SK-N-SH treated with all-trans-retinoic acid at 6 μM for 48 hours (cell line): ENCODE results near the gene FTCD.

Experiments used
- ATAC-seq: fragments of 200-7000 bp; cut with Tn5 transposase; 3 replicates; pipeline ENCODE4 v1.9.1; 2020; ENCODE audit warnings: mild to moderate bottlenecking, moderate library complexity
- ARNTL ChIP-seq: fragments of 450-650 bp; formaldehyde crosslinking; IDR thresholded peaks from 2 replicates; pipeline ENCODE4 v1.5.0; 2020; ENCODE audit warnings: low read depth, mild to moderate bottlenecking, moderate library complexity, borderline replicate concordance
- BACH2 ChIP-seq: fragments of 250-450 bp; sonication (Bioruptor Pico); IDR thresholded peaks from 2 replicates; pipeline ENCODE4 v1.9.0; 2021; ENCODE audit warnings: mild to moderate bottlenecking, borderline replicate concordance
- CSDC2 ChIP-seq: fragments of 250-450 bp; sonication (Bioruptor Pico); IDR thresholded peaks from 2 replicates; pipeline ENCODE4 v1.5.0; 2020; ENCODE audit warnings: mild to moderate bottlenecking, moderate library complexity
- ESRRG ChIP-seq: fragments of 250-450 bp; sonication (Bioruptor Pico); IDR thresholded peaks from 2 replicates; pipeline ENCODE4 v1.6.1; 2021; ENCODE audit warnings: mild to moderate bottlenecking
- GLIS3 ChIP-seq: fragments of 250-450 bp; sonication (Bioruptor Pico); IDR thresholded peaks from 2 replicates; pipeline ENCODE4 v1.5.0; 2020; ENCODE audit warnings: mild to moderate bottlenecking, moderate library complexity
- ISL1 ChIP-seq: fragments of 250-450 bp; sonication (Bioruptor Pico); IDR thresholded peaks from 2 replicates; pipeline ENCODE4 v2.1.2; 2022; ENCODE audit warnings: mild to moderate bottlenecking, moderate library complexity
- OSR1 ChIP-seq: fragments of 250-450 bp; sonication (Bioruptor Pico); IDR thresholded peaks from 2 replicates; pipeline ENCODE4 v1.8.0; 2022; ENCODE audit warnings: moderate library complexity, mild to moderate bottlenecking, inconsistent platforms
- PPARA ChIP-seq: fragments of 250-450 bp; sonication (Bioruptor Pico); IDR thresholded peaks from 2 replicates; pipeline ENCODE4 v1.5.0; 2020; ENCODE audit warnings: mild to moderate bottlenecking, borderline replicate concordance
- RARB ChIP-seq: fragments of 250-450 bp; sonication (Bioruptor Pico); IDR thresholded peaks from 2 replicates; pipeline ENCODE4 v1.8.0; 2021; ENCODE audit warnings: mild to moderate bottlenecking, moderate library complexity
- SNAI2 ChIP-seq: fragments of 250-450 bp; sonication (Bioruptor Pico); IDR thresholded peaks from 2 replicates; pipeline ENCODE4 v1.5.0; 2020; ENCODE audit warnings: mild to moderate bottlenecking, moderate library complexity
- TCF4 ChIP-seq: fragments of 250-450 bp; sonication (Bioruptor Pico); IDR thresholded peaks from 2 replicates; pipeline ENCODE4 v1.8.0; 2021; ENCODE audit warnings: mild to moderate bottlenecking, moderate library complexity, borderline replicate concordance
- TOX ChIP-seq: fragments of 250-450 bp; sonication (Bioruptor Pico); IDR thresholded peaks from 2 replicates; pipeline ENCODE4 v1.8.0; 2021; ENCODE audit warnings: mild to moderate bottlenecking, moderate library complexity, borderline replicate concordance
- ZC3H10 ChIP-seq: fragments of 250-450 bp; sonication (Bioruptor Pico); IDR thresholded peaks from 2 replicates; pipeline ENCODE4 v1.5.1; 2021; ENCODE audit warnings: mild to moderate bottlenecking, moderate library complexity
- ZFP3 ChIP-seq: fragments of 250-450 bp; sonication (Bioruptor Pico); IDR thresholded peaks from 2 replicates; pipeline ENCODE4 v1.5.0; 2020; ENCODE audit warnings: mild to moderate bottlenecking, moderate library complexity
- ZFP30 ChIP-seq: fragments of 450-650 bp; formaldehyde crosslinking; IDR thresholded peaks from 2 replicates; pipeline ENCODE4 v1.5.0; 2022; ENCODE audit warnings: mild to moderate bottlenecking, moderate library complexity
- ZNF565 ChIP-seq: fragments of 450-650 bp; formaldehyde crosslinking; conservative IDR thresholded peaks from 2 replicates; pipeline ENCODE4 v1.5.0; 2020; ENCODE audit warnings: low read depth, mild to moderate bottlenecking, moderate library complexity
- ZNF70 ChIP-seq: fragments of 450-650 bp; formaldehyde crosslinking; IDR thresholded peaks from 2 replicates; pipeline ENCODE4 v1.5.0; 2020; ENCODE audit warnings: mild to moderate bottlenecking, moderate library complexity
- TF ChIP-seq, protein P1 (sequence below): fragments of 250-450 bp; sonication (Bioruptor Pico); IDR thresholded peaks from 2 replicates; pipeline ENCODE4 v1.8.0; 2020; ENCODE audit warnings: mild to moderate bottlenecking, moderate library complexity, borderline replicate concordance
- TF ChIP-seq, protein P2 (sequence below): fragments of 250-450 bp; sonication (Bioruptor Pico); IDR thresholded peaks from 2 replicates; pipeline ENCODE4 v1.5.0; 2020; ENCODE audit warnings: mild to moderate bottlenecking, moderate library complexity
- TF ChIP-seq, protein P3 (sequence below): fragments of 250-450 bp; sonication (Bioruptor Pico); IDR thresholded peaks from 2 replicates; pipeline ENCODE4 v1.8.0; 2021; ENCODE audit warnings: low read depth, mild to moderate bottlenecking, moderate library complexity, borderline replicate concordance
- TF ChIP-seq, protein P4 (sequence below): fragments of 250-450 bp; sonication (Bioruptor Pico); IDR thresholded peaks from 2 replicates; pipeline ENCODE4 v1.5.1; 2020; ENCODE audit warnings: low read depth, mild to moderate bottlenecking, moderate library complexity

Gene FTCD

DNA sequence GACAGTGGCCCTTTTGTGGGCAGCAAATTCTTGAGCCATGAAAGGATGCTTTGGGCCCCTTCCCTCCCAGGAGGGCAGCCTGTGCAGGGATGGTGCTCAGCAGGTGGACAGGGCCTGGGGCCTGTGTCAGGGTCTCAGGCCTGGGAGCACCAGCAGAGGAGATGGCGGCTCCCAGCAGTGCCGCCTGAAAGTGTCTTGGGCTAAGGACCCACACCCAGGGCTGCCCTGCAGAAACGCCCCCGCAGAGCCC is 23.9 kb downstream of the FTCD start (continued):
- TF ChIP-seq, protein P1, sequence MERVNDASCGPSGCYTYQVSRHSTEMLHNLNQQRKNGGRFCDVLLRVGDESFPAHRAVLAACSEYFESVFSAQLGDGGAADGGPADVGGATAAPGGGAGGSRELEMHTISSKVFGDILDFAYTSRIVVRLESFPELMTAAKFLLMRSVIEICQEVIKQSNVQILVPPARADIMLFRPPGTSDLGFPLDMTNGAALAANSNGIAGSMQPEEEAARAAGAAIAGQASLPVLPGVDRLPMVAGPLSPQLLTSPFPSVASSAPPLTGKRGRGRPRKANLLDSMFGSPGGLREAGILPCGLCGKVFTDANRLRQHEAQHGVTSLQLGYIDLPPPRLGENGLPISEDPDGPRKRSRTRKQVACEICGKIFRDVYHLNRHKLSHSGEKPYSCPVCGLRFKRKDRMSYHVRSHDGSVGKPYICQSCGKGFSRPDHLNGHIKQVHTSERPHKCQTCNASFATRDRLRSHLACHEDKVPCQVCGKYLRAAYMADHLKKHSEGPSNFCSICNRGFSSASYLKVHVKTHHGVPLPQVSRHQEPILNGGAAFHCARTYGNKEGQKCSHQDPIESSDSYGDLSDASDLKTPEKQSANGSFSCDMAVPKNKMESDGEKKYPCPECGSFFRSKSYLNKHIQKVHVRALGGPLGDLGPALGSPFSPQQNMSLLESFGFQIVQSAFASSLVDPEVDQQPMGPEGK (CRISPR knock-in tag): no peak
- TF ChIP-seq GLIS3 (CRISPR knock-in tag) (no peak), ARNTL (CRISPR knock-in tag) (no peak)
- TF ChIP-seq, all 23 proteins: peak for 0

DNA sequence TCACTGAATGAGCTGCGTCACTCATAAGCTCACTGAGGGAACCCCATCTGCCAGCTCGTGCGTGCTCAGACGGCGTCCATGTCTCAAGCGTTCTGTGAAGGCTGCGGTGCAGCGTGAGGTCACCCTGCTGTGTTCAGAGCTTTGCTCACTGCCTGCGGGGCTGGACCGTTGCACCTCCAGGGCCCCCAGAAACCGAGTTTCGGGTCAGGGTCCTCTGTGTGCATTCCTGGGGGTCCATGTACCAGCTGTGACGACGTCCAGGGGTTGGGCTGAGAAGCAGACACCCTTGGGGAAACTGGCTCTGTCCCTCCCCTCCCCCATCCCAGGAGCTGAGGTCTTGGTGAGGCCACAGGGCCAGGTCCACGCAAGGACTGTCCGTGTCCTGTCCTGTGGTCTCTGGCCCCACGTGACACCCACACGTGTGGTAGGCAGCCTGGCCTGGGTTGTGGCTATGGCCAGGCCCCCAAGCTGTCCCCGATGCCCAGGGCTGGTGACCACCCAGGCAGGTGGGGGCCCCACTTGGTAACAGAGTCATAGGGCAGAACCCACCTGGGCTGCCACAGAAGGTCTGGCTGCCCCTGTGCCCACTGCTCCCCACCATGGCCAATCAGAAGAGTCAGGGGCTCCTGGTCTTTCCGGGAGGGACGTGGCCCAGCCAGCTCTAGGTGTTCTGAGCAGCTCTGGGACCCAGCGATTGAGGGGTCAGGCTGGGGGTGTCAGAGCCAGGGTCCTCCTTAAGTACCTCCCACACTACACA is 24.4 kb downstream of the FTCD start:
- TF ChIP-seq ZNF565 (no peak), TCF4 (CRISPR knock-in tag) (no peak), CSDC2 (CRISPR knock-in tag) (no peak), SNAI2 (CRISPR knock-in tag) (no peak), ZFP3 (CRISPR knock-in tag) (no peak), OSR1 (CRISPR knock-in tag) (no peak), ARNTL (CRISPR knock-in tag) (no peak), ISL1 (CRISPR knock-in tag) (no peak), TOX (CRISPR knock-in tag) (no peak), ZNF70 (no peak), ZC3H10 (CRISPR knock-in tag) (no peak), GLIS3 (CRISPR knock-in tag) (no peak), PPARA (CRISPR knock-in tag) (no peak), RARB (CRISPR knock-in tag) (no peak), ESRRG (CRISPR knock-in tag) (no peak)
- TF ChIP-seq, protein P2, sequence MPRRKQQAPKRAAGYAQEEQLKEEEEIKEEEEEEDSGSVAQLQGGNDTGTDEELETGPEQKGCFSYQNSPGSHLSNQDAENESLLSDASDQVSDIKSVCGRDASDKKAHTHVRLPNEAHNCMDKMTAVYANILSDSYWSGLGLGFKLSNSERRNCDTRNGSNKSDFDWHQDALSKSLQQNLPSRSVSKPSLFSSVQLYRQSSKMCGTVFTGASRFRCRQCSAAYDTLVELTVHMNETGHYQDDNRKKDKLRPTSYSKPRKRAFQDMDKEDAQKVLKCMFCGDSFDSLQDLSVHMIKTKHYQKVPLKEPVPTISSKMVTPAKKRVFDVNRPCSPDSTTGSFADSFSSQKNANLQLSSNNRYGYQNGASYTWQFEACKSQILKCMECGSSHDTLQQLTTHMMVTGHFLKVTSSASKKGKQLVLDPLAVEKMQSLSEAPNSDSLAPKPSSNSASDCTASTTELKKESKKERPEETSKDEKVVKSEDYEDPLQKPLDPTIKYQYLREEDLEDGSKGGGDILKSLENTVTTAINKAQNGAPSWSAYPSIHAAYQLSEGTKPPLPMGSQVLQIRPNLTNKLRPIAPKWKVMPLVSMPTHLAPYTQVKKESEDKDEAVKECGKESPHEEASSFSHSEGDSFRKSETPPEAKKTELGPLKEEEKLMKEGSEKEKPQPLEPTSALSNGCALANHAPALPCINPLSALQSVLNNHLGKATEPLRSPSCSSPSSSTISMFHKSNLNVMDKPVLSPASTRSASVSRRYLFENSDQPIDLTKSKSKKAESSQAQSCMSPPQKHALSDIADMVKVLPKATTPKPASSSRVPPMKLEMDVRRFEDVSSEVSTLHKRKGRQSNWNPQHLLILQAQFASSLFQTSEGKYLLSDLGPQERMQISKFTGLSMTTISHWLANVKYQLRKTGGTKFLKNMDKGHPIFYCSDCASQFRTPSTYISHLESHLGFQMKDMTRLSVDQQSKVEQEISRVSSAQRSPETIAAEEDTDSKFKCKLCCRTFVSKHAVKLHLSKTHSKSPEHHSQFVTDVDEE (CRISPR knock-in tag): no peak
- TF ChIP-seq, protein P3, sequence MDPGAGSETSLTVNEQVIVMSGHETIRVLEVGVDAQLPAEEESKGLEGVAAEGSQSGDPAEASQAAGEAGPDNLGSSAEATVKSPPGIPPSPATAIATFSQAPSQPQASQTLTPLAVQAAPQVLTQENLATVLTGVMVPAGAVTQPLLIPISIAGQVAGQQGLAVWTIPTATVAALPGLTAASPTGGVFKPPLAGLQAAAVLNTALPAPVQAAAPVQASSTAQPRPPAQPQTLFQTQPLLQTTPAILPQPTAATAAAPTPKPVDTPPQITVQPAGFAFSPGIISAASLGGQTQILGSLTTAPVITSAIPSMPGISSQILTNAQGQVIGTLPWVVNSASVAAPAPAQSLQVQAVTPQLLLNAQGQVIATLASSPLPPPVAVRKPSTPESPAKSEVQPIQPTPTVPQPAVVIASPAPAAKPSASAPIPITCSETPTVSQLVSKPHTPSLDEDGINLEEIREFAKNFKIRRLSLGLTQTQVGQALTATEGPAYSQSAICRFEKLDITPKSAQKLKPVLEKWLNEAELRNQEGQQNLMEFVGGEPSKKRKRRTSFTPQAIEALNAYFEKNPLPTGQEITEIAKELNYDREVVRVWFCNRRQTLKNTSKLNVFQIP (CRISPR knock-in tag): no peak
- TF ChIP-seq, protein P4, sequence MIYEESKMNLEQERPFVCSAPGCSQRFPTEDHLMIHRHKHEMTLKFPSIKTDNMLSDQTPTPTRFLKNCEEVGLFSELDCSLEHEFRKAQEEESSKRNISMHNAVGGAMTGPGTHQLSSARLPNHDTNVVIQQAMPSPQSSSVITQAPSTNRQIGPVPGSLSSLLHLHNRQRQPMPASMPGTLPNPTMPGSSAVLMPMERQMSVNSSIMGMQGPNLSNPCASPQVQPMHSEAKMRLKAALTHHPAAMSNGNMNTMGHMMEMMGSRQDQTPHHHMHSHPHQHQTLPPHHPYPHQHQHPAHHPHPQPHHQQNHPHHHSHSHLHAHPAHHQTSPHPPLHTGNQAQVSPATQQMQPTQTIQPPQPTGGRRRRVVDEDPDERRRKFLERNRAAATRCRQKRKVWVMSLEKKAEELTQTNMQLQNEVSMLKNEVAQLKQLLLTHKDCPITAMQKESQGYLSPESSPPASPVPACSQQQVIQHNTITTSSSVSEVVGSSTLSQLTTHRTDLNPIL (CRISPR knock-in tag): no peak
- no peak for ATAC-seq

DNA sequence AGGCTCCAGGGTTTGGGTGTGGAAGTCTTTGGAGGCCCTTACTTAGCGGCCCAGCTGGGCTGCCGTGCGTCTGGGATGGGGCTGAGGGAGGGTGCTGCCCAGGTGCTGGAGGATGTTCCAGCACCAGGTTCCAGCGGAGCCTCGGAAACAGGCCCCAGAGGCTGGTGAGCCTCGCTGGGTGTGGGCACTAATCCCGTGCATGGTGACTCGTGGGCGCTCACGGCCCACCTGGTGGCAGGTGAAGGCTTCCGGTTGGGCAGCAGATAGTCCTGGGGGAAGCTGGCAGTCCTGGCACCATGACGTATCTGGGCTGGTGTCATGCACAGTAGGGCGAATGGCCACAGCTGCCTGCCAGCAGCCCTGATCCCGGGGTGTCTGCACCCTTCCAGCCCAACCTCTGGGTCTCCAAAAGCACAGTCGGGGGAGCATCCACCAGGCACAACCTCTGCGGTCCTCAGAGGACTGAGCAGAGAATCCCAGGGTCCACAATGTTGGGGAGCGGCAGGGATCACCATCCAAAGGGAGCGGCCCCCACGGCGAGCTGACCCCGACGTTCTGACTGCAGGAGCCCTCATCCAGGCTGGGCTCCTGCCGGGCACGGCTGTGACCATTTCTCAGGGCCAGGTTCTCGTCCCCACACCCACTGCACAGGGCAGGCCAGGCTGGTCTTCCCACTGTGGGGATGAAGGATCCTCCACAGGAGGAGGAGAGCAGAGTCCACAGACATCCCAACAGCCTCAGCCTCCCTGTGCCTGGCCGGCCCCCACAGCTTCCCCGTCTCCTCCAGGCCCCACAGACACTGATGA is 25.3 kb downstream of the FTCD start:
- no peak for ATAC-seq
- TF ChIP-seq GLIS3 (CRISPR knock-in tag): no peak
- no peak for TF ChIP-seq ZFP30 (CRISPR knock-in tag)
- TF ChIP-seq BACH2: no peak
- TF ChIP-seq ISL1 (CRISPR knock-in tag): no peak
- TF ChIP-seq ZNF70: no peak
- TF ChIP-seq, protein P4 (CRISPR knock-in tag): no peak
- TF ChIP-seq ZC3H10 (CRISPR knock-in tag): no peak
- TF ChIP-seq OSR1 (CRISPR knock-in tag): no peak
- TF ChIP-seq, protein P1 (CRISPR knock-in tag): no peak
- TF ChIP-seq TOX (CRISPR knock-in tag): no peak
- TF ChIP-seq RARB (CRISPR knock-in tag): no peak
- TF ChIP-seq ZFP3 (CRISPR knock-in tag): no peak
- no peak for TF ChIP-seq PPARA (CRISPR knock-in tag)
- TF ChIP-seq TCF4 (CRISPR knock-in tag): no peak
- TF ChIP-seq CSDC2 (CRISPR knock-in tag): no peak
- TF ChIP-seq, protein P3 (CRISPR knock-in tag): no peak
- TF ChIP-seq, all 23 proteins: peak for 0
